HG03469 (cell line): ENCODE data around the gene KIF14.
"Not testable (repeated sequence)": the region's sequence is repeated elsewhere in the genome, so short reads cannot be mapped to it uniquely, and the experiment has no call there.

ENCODE experiments used
- ATAC-seq: cut with Tn5 transposase; IDR thresholded peaks from one replicate; pipeline ENCODE4 v1.9.1; 2021; ENCODE audit warnings: mild to moderate bottlenecking, moderate library complexity, moderate number of reproducible peaks; ENCODE audit not compliant: unreplicated experiment

Gene KIF14

GRCh38 chr1:200547386-200547785 is 73.2 kb downstream of the KIF14 start:
- ATAC-seq = no peak

- no peak for ATAC-seq
Measured at GRCh38 chr1:200546577-200546976, 74.0 kb downstream of the KIF14 start.

GRCh38 chr1:200542162-200542561 is 78.4 kb downstream of the KIF14 start:
- no peak for ATAC-seq

GRCh38 chr1:200540281-200540680 is 80.3 kb downstream of the KIF14 start:
- no peak for ATAC-seq

- ATAC-seq = no peak
Measured at GRCh38 chr1:200538179-200538578, 82.4 kb downstream of the KIF14 start.

GRCh38 chr1:200535605-200536004 is 84.9 kb downstream of the KIF14 start:
- ATAC-seq = no peak

- no peak for ATAC-seq
Measured at GRCh38 chr1:200530623-200531261, 89.8 kb downstream of the KIF14 start.

GRCh38 chr1:200528858-200529606 is 91.5 kb downstream of the KIF14 start:
- ATAC-seq = no peak

- no peak for ATAC-seq
Measured at GRCh38 chr1:200527670-200528069, 92.9 kb downstream of the KIF14 start.

- ATAC-seq = no peak
Measured at GRCh38 chr1:200526709-200527612, 93.6 kb downstream of the KIF14 start.

- ATAC-seq = no peak
Measured at GRCh38 chr1:200525090-200525987, 95.2 kb downstream of the KIF14 start.

GRCh38 chr1:200524551-200524950 is 96.0 kb downstream of the KIF14 start:
- ATAC-seq = not testable (repeated sequence)

GRCh38 chr1:200524092-200524491 is 96.5 kb downstream of the KIF14 start:
- ATAC-seq = no peak

GRCh38 chr1:200520735-200521134 is 99.8 kb downstream of the KIF14 start:
- ATAC-seq = no peak

- ATAC-seq = no peak
Measured at GRCh38 chr1:200518524-200518923, 102.0 kb downstream of the KIF14 start.

GRCh38 chr1:200512191-200512590 is 108.4 kb downstream of the KIF14 start:
- ATAC-seq = no peak

- peak; percentile 88 for ATAC-seq
Measured at GRCh38 chr1:200510228-200510623, 110.3 kb downstream of the KIF14 start.

GRCh38 chr1:200506471-200506870 is 114.1 kb downstream of the KIF14 start:
- ATAC-seq = no peak

- ATAC-seq = no peak
Measured at GRCh38 chr1:200505257-200505656, 115.3 kb downstream of the KIF14 start.
